ENCODE data around the gene NOC2L. TPM values are rescaled to one million over a fixed set of nuclear protein-coding genes. Genes with fewer than 3 reads are reported as not detected.

Gene NOC2L
- total RNA-seq, 1 donor from 2014 or later: 95.6 TPM

GRCh38 chr1:912740-913301 is 46.2 kb downstream of the NOC2L start:
- no peak for DNase-seq (ENCODE audit: low read depth)
- no peaks in the 10 kb centered on the region for H3K36me3 ChIP-seq (ENCODE audit: control insufficient read depth, insufficient read depth, low read length)
- peak; percentile 42 for TF ChIP-seq CTCF (IDR thresholded peaks at IDR 0.05; ENCODE audit: insufficient read depth, low read length, poor library complexity, severe bottlenecking)
- H3K27me3 ChIP-seq (ENCODE audit: control insufficient read depth, insufficient read depth, low read length): peaks cover 47% of the 10 kb centered on the region
- H3K4me3 ChIP-seq (ENCODE audit: low read depth, low read length): no peak overlapping the region

DNA sequence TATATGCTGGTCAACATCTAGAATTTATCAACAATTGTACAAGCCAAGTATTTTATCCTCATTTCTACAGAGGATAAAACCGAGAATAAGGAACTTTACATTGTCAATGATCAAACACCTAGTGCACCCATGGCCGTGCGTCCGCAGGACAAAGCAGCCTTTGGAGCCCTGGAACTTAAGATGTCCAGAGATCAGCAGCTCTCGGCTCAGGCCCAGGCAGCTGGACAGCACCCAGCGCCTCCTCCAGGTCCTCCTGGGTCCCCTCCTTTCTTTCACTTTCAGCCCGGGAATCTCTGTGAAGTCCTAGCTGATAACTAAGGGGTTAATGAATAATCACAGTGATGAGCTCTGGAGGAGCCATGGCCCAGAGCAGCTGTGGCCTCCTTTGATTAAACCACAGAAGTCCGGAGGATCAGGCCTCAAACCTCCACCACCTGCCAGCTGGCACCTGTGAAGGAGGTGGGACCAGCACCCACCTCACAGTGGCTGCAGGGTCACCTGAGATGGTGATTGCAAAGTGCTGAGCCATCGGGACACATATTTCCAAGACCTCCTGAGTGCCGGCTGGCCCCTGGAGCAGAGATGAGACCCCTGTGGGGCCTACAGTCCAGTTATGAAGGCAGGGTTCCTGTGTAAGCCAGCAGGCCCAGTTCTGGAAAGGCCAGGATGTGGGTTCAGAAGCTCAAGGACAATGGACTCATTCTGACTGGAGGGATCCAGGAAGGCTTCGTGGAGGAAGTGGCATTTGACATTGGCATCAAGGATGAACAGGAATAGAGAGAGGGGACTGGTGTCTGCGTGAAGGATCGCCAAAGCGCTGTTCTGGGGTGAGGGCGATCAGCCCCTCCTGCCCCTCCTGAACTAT is 46.9 kb downstream of the NOC2L start:
- DNase-seq (ENCODE audit: low read depth): no peak
- Histone ChIP-seq H3K27me3 (ENCODE audit: control insufficient read depth, insufficient read depth, low read length) (peaks cover 40% of the 10 kb centered on the region), H3K36me3 (ENCODE audit: control insufficient read depth, insufficient read depth, low read length) (no peaks in the 10 kb centered on the region), H3K4me3 (ENCODE audit: low read depth, low read length) (no peak overlapping the region)
- TF ChIP-seq CTCF (IDR thresholded peaks at IDR 0.05; ENCODE audit: insufficient read depth, low read length, poor library complexity, severe bottlenecking): no peak

DNA sequence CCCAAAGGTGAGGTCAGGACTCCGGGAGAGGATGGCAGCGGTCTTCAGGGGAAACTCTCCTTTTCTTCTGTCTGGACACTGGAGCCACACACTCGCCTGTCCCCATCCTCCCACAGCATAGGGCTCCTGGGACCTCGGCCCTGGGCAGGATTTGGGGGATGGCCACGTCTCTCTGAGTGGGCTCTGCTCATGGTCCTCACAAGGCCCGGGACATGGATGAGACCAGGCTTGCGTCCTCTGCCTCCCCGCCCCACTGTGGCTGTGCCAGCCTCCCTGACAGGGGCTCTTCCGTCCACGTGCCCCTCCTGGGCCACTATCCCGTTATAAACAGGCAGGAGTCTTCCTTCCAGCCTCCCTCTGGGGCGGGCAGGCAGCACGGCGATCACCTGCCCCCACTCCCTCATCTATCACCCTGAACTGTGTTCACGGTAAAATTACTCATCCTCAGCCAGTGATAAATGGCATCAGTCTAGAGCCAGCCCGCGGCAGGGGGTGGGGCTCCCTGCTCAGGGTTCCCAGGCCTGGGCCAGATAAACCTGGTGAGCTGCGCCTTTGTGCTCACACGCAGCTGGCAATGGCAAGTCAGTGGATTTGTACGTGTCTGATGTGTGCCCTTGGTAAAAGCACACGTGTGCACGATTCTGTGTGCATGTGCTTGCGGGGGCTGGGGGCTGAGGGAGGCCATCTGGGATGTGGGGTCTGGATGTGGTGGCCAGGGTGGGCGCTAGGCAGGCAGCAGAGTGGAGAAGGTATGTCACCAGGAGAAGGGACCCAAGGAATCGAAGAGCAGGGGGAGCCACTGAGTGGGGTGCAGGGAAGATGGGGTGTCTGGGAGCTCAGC is 48.0 kb downstream of the NOC2L start:
- TF ChIP-seq CTCF (IDR thresholded peaks at IDR 0.05; ENCODE audit: insufficient read depth, low read length, poor library complexity, severe bottlenecking): no peak

DNA sequence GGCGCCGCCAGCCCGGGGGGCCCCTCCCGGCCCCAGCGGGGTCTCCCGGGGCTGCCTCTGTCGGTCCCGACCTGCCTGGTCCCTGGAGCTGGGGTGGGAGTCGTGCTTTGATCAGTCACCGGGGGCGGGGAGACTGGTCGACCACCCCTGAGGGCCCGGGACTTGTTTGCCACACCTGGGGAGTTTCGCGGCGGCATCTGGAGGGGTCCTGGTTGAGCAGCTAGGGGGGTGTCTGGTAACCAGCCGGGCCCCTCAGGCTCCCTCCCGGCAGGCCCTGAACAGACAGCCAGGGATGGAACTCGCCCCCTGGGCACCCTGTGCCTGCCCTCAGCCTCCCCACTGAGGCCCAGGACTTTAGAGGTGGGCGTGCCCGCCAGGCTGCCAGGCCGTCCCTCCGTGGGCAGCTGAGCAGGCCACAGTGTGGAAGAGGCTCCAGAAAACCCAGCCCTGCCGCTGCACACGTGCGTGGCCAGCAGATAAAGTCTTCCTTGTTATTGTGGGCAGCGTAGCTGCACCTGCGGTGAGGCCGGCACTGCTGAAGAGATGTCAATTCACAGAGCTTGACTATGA is 48.7 kb downstream of the NOC2L start:
- H3K36me3 ChIP-seq (ENCODE audit: control insufficient read depth, insufficient read depth, low read length): no peaks in the 10 kb centered on the region
- DNase-seq (ENCODE audit: low read depth): no peak
- TF ChIP-seq CTCF (IDR thresholded peaks at IDR 0.05; ENCODE audit: insufficient read depth, low read length, poor library complexity, severe bottlenecking): no peak
- peaks cover 28% of the 10 kb centered on the region for H3K27me3 ChIP-seq (ENCODE audit: control insufficient read depth, insufficient read depth, low read length)
- H3K4me3 ChIP-seq (ENCODE audit: low read depth, low read length): no peak overlapping the region

More for the DNA sequence above, 48.0 kb downstream of the NOC2L start:
- Histone ChIP-seq H3K27me3 (ENCODE audit: control insufficient read depth, insufficient read depth, low read length) (peaks cover 31% of the 10 kb centered on the region), H3K36me3 (ENCODE audit: control insufficient read depth, insufficient read depth, low read length) (no peaks in the 10 kb centered on the region), H3K4me3 (ENCODE audit: low read depth, low read length) (no peak overlapping the region)
- peak; percentile 44 for DNase-seq (ENCODE audit: low read depth)

GRCh38 chr1:909861-910310 is 49.2 kb downstream of the NOC2L start:
- Histone ChIP-seq H3K4me3 (ENCODE audit: low read depth, low read length) (no peak overlapping the region), H3K36me3 (ENCODE audit: control insufficient read depth, insufficient read depth, low read length) (no peaks in the 10 kb centered on the region), H3K27me3 (ENCODE audit: control insufficient read depth, insufficient read depth, low read length) (peaks cover 28% of the 10 kb centered on the region)
- no peak for DNase-seq (ENCODE audit: low read depth)
- no peak for TF ChIP-seq CTCF (IDR thresholded peaks at IDR 0.05; ENCODE audit: insufficient read depth, low read length, poor library complexity, severe bottlenecking)
